Measurements from ENCODE around the gene ATP8A2. TPM values are rescaled to one million over a fixed set of nuclear protein-coding genes. Genes with fewer than 3 reads are reported as not detected.

ATP8A2 gene
- total and polyA plus RNA-seq, 2 of the 8 experiments (the other 6 are each of a cell fraction or from before 2014, with no cell fraction given): 2.4 to 8.3 TPM

DNA sequence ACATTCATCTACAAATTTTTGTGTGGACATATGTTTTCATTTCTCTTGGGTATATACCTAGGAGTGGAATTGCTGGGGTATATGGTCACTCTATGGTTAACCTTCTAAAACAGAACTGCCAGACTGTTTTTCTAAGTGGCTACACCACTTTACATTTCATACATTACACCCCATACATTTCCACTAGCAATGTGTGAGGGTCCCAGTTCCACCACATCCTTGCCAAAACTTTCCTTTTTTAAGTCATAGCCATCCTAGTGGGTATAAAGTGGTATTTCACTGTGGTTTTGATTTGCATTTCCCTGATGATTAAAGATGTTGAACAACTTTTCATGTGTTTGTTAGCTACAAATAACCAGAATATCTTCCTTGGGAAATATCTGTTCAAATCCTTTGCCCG, 344.0 kb downstream of the ATP8A2 start:
- 83% methylated on average over 1 of the region's 1 CpG; no CpG with 5 or more reads in 1 of the 2 experiments for whole genome bisulfite sequencing, 2 experiments (ENCODE audit: extremely low coverage in 1 of 2, insufficient coverage in 1 of 2, insufficient read length in 1 of 2, insufficient replicate concordance in 2 of 2, low coverage in 1 of 2, low lambda C conversion rate in 2 of 2, missing lambda C conversion rate in 1 of 2)
- ChIA-PET CTCF (ENCODE audit: partially characterized antibody) (interaction anchor here (1.6 kb wide), 1 partner anchor 10 kb away, joined by 3 read pairs; no protein-coding TSS in a partner anchor), POLR2A (ENCODE audit: partially characterized antibody) (no interaction called here)
- Histone ChIP-seq H3K27me3 (replicated peaks in 1 of 4; ENCODE audit: control insufficient read depth in 3 of 4, extremely low read depth in 1 of 4, insufficient read depth in 3 of 4, low read length in 3 of 4) (no peaks in the 10 kb centered on the region), H4K8ac (ENCODE audit: extremely low read depth, insufficient read depth, low read length) (no peak overlapping the region), H4K5ac (ENCODE audit: insufficient read length, low read depth, low read length) (no peak overlapping the region), H2BK20ac (ENCODE audit: low read length) (no peak overlapping the region), H3K4me2 (ENCODE audit: insufficient read depth in 1 of 2, low read depth in 2 of 2, low read length in 2 of 2) (no peak overlapping the region), H3K9me3 (ENCODE audit: insufficient read depth in 2 of 2, low read depth in 1 of 2, low read length in 1 of 2) (no peaks in the 10 kb centered on the region), H3K36me3 (ENCODE audit: control insufficient read depth in 2 of 4, insufficient read depth in 4 of 4, low read length in 3 of 4) (no peaks in the 10 kb centered on the region), H3K18ac (ENCODE audit: extremely low read depth, low read length) (no peak overlapping the region), H2BK15ac (ENCODE audit: low read length) (no peak overlapping the region), H2BK12ac (ENCODE audit: low read depth, low read length) (no peak overlapping the region), H3K79me2 (ENCODE audit: control insufficient read depth in 1 of 2, insufficient read depth in 2 of 2, low read length in 2 of 2) (no peaks in the 10 kb centered on the region), H3K14ac (ENCODE audit: insufficient read length) (no peak overlapping the region), H3K56ac (replicated peaks; ENCODE audit: insufficient read length, low read depth, low read length) (no peak overlapping the region), H3K4ac (replicated peaks; ENCODE audit: insufficient read length, low read depth, low read length) (no peak overlapping the region), H3K23me2 (ENCODE audit: low read depth, low read length) (no peaks in the 10 kb centered on the region; the same call in 1 of the 2 replicates), H4K20me1 (replicated peaks in 1 of 2; ENCODE audit: control insufficient read depth in 1 of 2, insufficient read depth in 2 of 2, low read length in 2 of 2) (no peaks in the 10 kb centered on the region), H3K23ac (ENCODE audit: insufficient read length) (no peak overlapping the region), H3K4me1 (replicated peaks in 1 of 4; ENCODE audit: control insufficient read depth in 3 of 4, insufficient read depth in 4 of 4, low read length in 3 of 4) (no peaks in the 10 kb centered on the region), H3K9ac (replicated peaks in 1 of 4; ENCODE audit: extremely low read depth in 1 of 4, low read depth in 3 of 4, low read length in 3 of 4) (no peak overlapping the region), H3K79me1 (ENCODE audit: low read depth, low read length) (no peaks in the 10 kb centered on the region), H2BK5ac (ENCODE audit: low read depth, low read length) (no peak overlapping the region), H2AK5ac (ENCODE audit: low read depth, low read length) (no peak overlapping the region), H4K91ac (replicated peaks; ENCODE audit: insufficient read length, low read length) (no peak overlapping the region), H3K4me3 (ENCODE audit: extremely low read depth in 1 of 4, insufficient read depth in 2 of 4, low read depth in 3 of 4, low read length in 4 of 4) (no peak overlapping the region), H3K27ac (ENCODE audit: low read depth, low read length) (no peak overlapping the region), H2AFZ (ENCODE audit: low read length) (no peak overlapping the region), H2BK120ac (replicated peaks; ENCODE audit: low read depth, low read length) (no peak overlapping the region)
- FAIRE-seq (no peak), DNase-seq (ENCODE audit: low read depth in 1 of 2, low spot score in 2 of 2) (no peak)
- no peak for TF ChIP-seq SRF (IDR thresholded peaks at IDR 0.05; ENCODE audit: low read depth, low read length)
- no peak for TF ChIP-seq NANOG (IDR thresholded peaks at IDR 0.05; ENCODE audit: insufficient read depth, low read depth, low read length, poor library complexity, severe bottlenecking)
- TF ChIP-seq EGR1 (IDR thresholded peaks at IDR 0.05; ENCODE audit: borderline replicate concordance, low read depth, low read length): no peak
- TF ChIP-seq RFX5 (IDR thresholded peaks at IDR 0.05; ENCODE audit: borderline replicate concordance, low read depth, low read length): no peak
- no peak for TF ChIP-seq POU5F1 (IDR thresholded peaks at IDR 0.05; ENCODE audit: low read depth, low read length)
- TF ChIP-seq TBP (IDR thresholded peaks at IDR 0.05; ENCODE audit: low read depth, low read length): no peak
- TF ChIP-seq CBX8 (IDR thresholded peaks at IDR 0.05; ENCODE audit: borderline replicate concordance, low read depth, low read length): no peak
- TF ChIP-seq BCL11A (IDR thresholded peaks at IDR 0.05; ENCODE audit: low read depth in 2 of 2, low read length in 2 of 2): no peak
- no peak for TF ChIP-seq ASH2L (IDR thresholded peaks at IDR 0.05; ENCODE audit: low read length)
- TF ChIP-seq POLR2A (IDR thresholded peaks at IDR 0.05; ENCODE audit: control extremely low read depth in 1 of 2, low read depth in 2 of 2, low read length in 2 of 2): no peak
- no peak for TF ChIP-seq RNF2 (IDR thresholded peaks at IDR 0.05; ENCODE audit: borderline replicate concordance, low read depth, low read length, missing control alignments, poor library complexity, severe bottlenecking)
- no peak for TF ChIP-seq SIRT6 (IDR thresholded peaks at IDR 0.05; ENCODE audit: low read length)
- TF ChIP-seq CHD2 (IDR thresholded peaks at IDR 0.05; ENCODE audit: low read length): no peak
- TF ChIP-seq, protein P1, sequence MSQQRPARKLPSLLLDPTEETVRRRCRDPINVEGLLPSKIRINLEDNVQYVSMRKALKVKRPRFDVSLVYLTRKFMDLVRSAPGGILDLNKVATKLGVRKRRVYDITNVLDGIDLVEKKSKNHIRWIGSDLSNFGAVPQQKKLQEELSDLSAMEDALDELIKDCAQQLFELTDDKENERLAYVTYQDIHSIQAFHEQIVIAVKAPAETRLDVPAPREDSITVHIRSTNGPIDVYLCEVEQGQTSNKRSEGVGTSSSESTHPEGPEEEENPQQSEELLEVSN (IDR thresholded peaks at IDR 0.05): no peak
- TF ChIP-seq JUND (IDR thresholded peaks at IDR 0.05; ENCODE audit: low read length): no peak

Data from H1 (cell line).